ENCODE results near the gene INTS2.
"Not testable (repeated sequence)": the region's sequence is repeated elsewhere in the genome, so short reads cannot be mapped to it uniquely, and the experiment has no call there.

Gene INTS2

GRCh38 chr17:61828694-61829093 is 99.1 kb downstream of the INTS2 start:
- DNase-seq (ENCODE audit: low read depth in 1 of 2, low spot score in 1 of 2): no peak
- TF ChIP-seq CTCF (IDR thresholded peaks at IDR 0.05; ENCODE audit: insufficient read depth, low read length) (no peak), POLR2AphosphoS5 (IDR thresholded peaks at IDR 0.05; ENCODE audit: low read depth) (no peak), SPI1 (IDR thresholded peaks at IDR 0.05; ENCODE audit: borderline replicate concordance, low read depth) (no peak), GABPA (IDR thresholded peaks at IDR 0.05; ENCODE audit: low read depth) (no peak)
- TF ChIP-seq, protein P1, sequence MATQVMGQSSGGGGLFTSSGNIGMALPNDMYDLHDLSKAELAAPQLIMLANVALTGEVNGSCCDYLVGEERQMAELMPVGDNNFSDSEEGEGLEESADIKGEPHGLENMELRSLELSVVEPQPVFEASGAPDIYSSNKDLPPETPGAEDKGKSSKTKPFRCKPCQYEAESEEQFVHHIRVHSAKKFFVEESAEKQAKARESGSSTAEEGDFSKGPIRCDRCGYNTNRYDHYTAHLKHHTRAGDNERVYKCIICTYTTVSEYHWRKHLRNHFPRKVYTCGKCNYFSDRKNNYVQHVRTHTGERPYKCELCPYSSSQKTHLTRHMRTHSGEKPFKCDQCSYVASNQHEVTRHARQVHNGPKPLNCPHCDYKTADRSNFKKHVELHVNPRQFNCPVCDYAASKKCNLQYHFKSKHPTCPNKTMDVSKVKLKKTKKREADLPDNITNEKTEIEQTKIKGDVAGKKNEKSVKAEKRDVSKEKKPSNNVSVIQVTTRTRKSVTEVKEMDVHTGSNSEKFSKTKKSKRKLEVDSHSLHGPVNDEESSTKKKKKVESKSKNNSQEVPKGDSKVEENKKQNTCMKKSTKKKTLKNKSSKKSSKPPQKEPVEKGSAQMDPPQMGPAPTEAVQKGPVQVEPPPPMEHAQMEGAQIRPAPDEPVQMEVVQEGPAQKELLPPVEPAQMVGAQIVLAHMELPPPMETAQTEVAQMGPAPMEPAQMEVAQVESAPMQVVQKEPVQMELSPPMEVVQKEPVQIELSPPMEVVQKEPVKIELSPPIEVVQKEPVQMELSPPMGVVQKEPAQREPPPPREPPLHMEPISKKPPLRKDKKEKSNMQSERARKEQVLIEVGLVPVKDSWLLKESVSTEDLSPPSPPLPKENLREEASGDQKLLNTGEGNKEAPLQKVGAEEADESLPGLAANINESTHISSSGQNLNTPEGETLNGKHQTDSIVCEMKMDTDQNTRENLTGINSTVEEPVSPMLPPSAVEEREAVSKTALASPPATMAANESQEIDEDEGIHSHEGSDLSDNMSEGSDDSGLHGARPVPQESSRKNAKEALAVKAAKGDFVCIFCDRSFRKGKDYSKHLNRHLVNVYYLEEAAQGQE (IDR thresholded peaks at IDR 0.05; ENCODE audit: insufficient replicate concordance, low read depth): no peak
- no peaks in the 10 kb centered on the region for H3K27me3 ChIP-seq (ENCODE audit: insufficient read depth, poor library complexity, severe bottlenecking)

DNA sequence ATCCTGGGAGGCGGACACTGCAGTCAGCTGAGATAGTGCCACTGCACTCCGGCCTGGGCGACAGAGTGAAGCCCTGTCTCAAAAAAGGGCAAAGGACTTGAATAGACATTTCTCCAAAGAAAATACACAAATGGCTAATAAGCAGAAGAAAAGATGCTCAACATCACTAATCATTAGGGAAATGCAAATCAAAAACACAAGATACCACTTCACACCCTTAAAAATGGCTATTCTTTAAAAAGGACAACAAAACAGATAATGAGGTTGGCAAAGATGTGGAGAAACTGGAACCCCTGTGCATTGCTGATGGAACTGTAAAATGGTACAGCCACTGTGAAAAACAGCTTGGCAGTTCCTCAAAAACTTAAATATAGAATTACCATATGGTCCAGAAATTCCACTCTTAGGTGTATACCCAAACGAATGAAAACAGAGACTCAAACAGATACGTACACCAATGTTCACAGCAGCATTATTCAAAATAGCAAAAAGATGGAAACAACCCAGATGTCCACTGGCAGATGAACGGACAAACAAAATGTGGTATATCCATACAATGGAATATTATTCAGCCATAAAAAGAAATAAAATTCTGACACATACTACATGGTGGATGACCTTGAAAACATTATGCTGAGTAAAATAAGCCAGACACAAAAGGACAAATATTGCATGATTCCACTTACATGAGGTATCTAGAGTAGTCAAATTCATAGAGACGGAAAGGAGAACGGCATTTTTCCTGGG is 100.0 kb downstream of the INTS2 start:
- TF ChIP-seq, protein P1 (IDR thresholded peaks at IDR 0.05; ENCODE audit: insufficient replicate concordance, low read depth): no peak
- TF ChIP-seq POLR2AphosphoS5 (IDR thresholded peaks at IDR 0.05; ENCODE audit: low read depth) (no peak), GABPA (IDR thresholded peaks at IDR 0.05; ENCODE audit: low read depth) (no peak), SPI1 (IDR thresholded peaks at IDR 0.05; ENCODE audit: borderline replicate concordance, low read depth) (no peak), CTCF (IDR thresholded peaks at IDR 0.05; ENCODE audit: insufficient read depth, low read length) (no peak)
- Histone ChIP-seq H3K27ac (replicated peaks) (no peak overlapping the region), H3K27me3 (ENCODE audit: insufficient read depth, poor library complexity, severe bottlenecking) (no peaks in the 10 kb centered on the region), H3K4me3 (replicated peaks; ENCODE audit: insufficient read depth, low read length) (no peak overlapping the region)
- DNase-seq (ENCODE audit: low read depth in 1 of 2, low spot score in 1 of 2): no peak

More at GRCh38 chr17:61828694-61829093, 99.1 kb downstream of the INTS2 start:
- no peak overlapping the region for H3K27ac ChIP-seq (replicated peaks)
- H3K4me3 ChIP-seq (replicated peaks; ENCODE audit: insufficient read depth, low read length): no peak overlapping the region

DNA sequence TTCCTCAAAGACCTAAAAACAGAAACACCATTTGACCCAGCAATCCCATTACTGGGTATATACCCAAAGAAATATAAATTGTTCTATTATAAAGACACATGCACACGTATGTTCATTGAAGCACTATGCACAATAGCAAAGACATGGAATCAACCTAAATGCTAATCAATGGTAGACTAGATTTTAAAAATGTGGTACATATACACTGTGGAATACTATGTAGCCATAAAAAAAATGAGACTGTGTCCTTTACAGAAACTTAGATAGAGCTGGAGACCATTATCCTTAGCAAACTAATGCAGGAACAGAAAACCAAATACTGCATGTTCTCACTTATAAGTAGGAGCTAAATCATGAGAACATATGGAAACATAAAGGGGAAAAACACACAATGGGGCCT is 100.9 kb downstream of the INTS2 start:
- not testable (repeated sequence) for H3K27ac ChIP-seq (replicated peaks); H3K4me3 ChIP-seq (replicated peaks; ENCODE audit: insufficient read depth, low read length); DNase-seq (ENCODE audit: low read depth in 1 of 2, low spot score in 1 of 2); H3K27me3 ChIP-seq (ENCODE audit: insufficient read depth, poor library complexity, severe bottlenecking)

DNA sequence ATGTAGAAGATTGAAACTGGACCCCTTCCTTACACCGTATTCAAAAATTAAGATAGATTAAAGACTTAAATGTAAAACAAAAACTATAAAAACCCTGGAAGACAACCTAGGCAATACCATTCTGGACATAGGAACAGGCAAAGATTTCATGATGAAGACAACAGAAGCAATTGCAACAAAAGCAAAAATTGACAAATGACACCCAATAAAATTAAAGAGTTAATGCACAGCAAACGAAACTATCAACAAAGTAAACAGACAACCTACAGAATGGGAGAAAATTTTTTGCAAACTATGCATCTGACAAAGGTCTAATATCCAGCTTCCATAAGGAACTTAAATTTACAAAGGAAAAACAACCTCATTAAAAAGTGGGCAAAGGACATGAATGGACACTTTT is 101.6 kb downstream of the INTS2 start:
- H3K27ac ChIP-seq (replicated peaks); H3K27me3 ChIP-seq (ENCODE audit: insufficient read depth, poor library complexity, severe bottlenecking); H3K4me3 ChIP-seq (replicated peaks; ENCODE audit: insufficient read depth, low read length); DNase-seq (ENCODE audit: low read depth in 1 of 2, low spot score in 1 of 2): not testable (repeated sequence)
